Natural killer cell treated with Interleukin-12 subunit alpha and Interleukin-12 subunit beta and Interleukin-15 and Interleukin-18, amount 100 ng/mL, for 72 hours (primary cell): Measurements from ENCODE around the gene PRR16. TPM values are rescaled to one million over a fixed set of nuclear protein-coding genes. Genes with fewer than 3 reads are reported as not detected.
"Not testable (repeated sequence)": the region's sequence is repeated elsewhere in the genome, so short reads cannot be mapped to it uniquely, and the experiment has no call there.

ENCODE experiments used
- ATAC-seq, 2 donors: fragments of 150-1000 bp; cut with Tn5 transposase in 1 of 2; sonication (Bioruptor Pico), chemical (Tn5 transposase) in 1 of 2; 2 replicates each; pipeline ENCODE4 v1.10.0; 2021
- DNase-seq: peaks from one replicate; pipeline ENCODE4 v3.0.0; 2022; ENCODE audit warnings: low spot score
- H3K27ac Mint-ChIP-seq, 2 donors: 1 replicate in 1 of 2; 2 replicates in 1 of 2; pipeline ENCODE4 v1.8.0; 2022; ENCODE audit warnings: mixed read lengths in 2 of 2, mild to moderate bottlenecking in 1 of 2, moderate library complexity in 1 of 2
- H3K27me3 Mint-ChIP-seq, 2 donors: 1 replicate in 1 of 2; 2 replicates in 1 of 2; pipeline ENCODE4 v1.8.0; 2022; ENCODE audit warnings: mixed read lengths in 2 of 2
- H3K36me3 Mint-ChIP-seq: one replicate; pipeline ENCODE4 v1.8.0; 2022; ENCODE audit warnings: mixed read lengths
- H3K4me1 Mint-ChIP-seq, 2 donors: 1 replicate in 1 of 2; 2 replicates in 1 of 2; pipeline ENCODE4 v1.8.0; 2022; ENCODE audit warnings: low read depth in 2 of 2, mixed read lengths in 2 of 2, mild to moderate bottlenecking in 1 of 2
- H3K4me3 Mint-ChIP-seq: one replicate; pipeline ENCODE4 v1.8.0; 2022; ENCODE audit warnings: mixed read lengths
- H3K9me3 Mint-ChIP-seq: 2 replicates; pipeline ENCODE4 v1.8.0; 2022; ENCODE audit warnings: mixed read lengths
- total RNA-seq, 2 donors: library from RNA; stranded (reverse); gene quantifications; one replicate each; pipeline ENCODE4 v1.2.3, GENCODE V29; 2022

PRR16 gene
- total RNA-seq, 2 donors from 2014 or later, result not detected

- DNase-seq, result no peak
- Mint-ChIP-seq H3K36me3 (no peaks in the 10 kb centered on the region), H3K27me3 (no peaks in the 10 kb centered on the region), H3K4me3 (no peak overlapping the region), H3K9me3 (no peaks in the 10 kb centered on the region), H3K4me1 (peaks cover 0 to 2% of the 10 kb centered on the region in 2 donors), H3K27ac (no peak overlapping the region)
- peak in 1 of 2 donors; percentile 56 for ATAC-seq
These were observed 13.2 kb upstream of the PRR16 start for GRCh38 chr5:120450910-120451309.

DNA sequence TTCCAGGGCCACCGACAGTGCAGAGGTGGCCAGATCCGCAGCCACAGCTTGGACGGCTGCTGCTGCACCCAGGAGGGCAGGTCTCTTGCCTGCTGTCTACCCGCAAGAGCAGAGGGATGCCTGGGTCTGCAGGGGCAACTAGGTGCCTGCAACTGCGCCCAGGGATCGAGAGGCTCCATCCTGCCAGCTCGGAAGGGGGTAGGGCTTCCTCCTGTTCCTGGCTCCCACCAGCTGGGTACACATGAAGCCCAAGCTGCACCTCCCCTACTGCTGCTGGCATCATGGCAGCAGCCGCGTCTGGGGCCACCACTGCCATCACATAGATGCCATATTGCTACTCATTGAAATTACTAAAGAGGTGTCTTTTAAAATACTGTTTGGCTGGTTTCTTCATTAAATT is 12.7 kb upstream of the PRR16 start:
- H3K36me3 Mint-ChIP-seq, result no peaks in the 10 kb centered on the region
- no peak overlapping the region for H3K27ac Mint-ChIP-seq
- DNase-seq (no peak), ATAC-seq (peak in 1 of 2 donors; percentile 15)
- no peaks in the 10 kb centered on the region for H3K9me3 Mint-ChIP-seq
- H3K4me3 Mint-ChIP-seq, result no peak overlapping the region
- H3K27me3 Mint-ChIP-seq, result no peaks in the 10 kb centered on the region
- H3K4me1 Mint-ChIP-seq, result peaks cover 0 to 2% of the 10 kb centered on the region in 2 donors

DNA sequence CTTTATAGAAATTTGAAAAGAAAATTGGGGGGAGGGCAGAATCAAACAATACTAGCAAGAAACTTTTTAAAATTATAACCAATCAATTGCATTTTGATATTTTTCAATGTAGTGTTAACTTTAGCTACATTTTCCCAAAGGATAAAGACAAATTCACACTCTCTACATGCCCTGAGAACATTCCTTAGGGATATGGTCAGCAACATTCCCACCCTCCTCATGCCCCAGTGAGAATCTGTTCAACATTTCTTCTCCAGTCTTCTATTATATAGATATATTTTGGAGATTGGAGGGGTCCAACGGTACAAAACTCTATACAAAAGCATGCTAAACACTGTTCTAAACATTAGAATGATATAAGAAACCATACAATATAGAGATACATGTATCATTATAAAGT is 11.6 kb upstream of the PRR16 start:
- ATAC-seq (no peak), DNase-seq (no peak)
- Mint-ChIP-seq H3K27ac (no peak overlapping the region), H3K4me1 (peaks cover 2 to 4% of the 10 kb centered on the region in 2 donors), H3K36me3 (no peaks in the 10 kb centered on the region), H3K9me3 (no peaks in the 10 kb centered on the region), H3K27me3 (no peaks in the 10 kb centered on the region), H3K4me3 (no peak overlapping the region)

DNA sequence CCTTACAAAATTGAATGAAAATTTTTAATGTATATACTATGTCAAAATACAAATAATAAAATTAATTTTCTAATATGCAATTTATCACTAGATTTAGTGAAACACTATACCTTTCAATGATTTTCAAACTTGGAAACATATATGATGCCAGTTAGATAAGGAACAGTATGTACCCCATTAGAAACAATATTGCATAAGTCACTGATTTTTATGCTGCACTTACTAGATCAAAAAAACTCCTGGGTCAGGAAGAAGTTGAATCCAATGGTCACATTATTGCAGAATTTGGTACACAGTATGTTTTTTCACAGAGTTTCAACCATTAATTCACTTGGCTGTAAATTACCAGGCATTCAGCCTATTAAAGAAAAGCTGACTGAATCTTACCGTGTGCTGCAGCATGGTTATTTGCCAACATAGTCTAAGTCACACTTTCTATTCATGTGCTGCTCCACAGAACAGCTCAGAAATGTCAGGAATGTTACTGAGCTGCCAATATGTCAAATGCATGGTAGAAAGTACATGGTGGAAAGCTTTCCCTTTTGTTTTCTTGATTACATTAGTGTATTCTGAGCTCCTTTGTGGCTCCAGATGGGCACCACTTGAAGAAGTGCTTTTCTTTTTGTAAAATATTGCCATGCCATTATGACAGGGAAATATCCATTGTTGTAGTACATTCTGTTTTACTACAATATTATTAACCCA is 9.9 kb upstream of the PRR16 start:
- no peaks in the 10 kb centered on the region for H3K36me3 Mint-ChIP-seq
- peaks cover 8 to 9% of the 10 kb centered on the region in 2 donors for H3K4me1 Mint-ChIP-seq
- no peak for DNase-seq
- ATAC-seq, result no peak
- H3K27me3 Mint-ChIP-seq, result no peaks in the 10 kb centered on the region
- no peak overlapping the region for H3K4me3 Mint-ChIP-seq
- H3K27ac Mint-ChIP-seq, result no peak overlapping the region
- H3K9me3 Mint-ChIP-seq, result no peaks in the 10 kb centered on the region

DNA sequence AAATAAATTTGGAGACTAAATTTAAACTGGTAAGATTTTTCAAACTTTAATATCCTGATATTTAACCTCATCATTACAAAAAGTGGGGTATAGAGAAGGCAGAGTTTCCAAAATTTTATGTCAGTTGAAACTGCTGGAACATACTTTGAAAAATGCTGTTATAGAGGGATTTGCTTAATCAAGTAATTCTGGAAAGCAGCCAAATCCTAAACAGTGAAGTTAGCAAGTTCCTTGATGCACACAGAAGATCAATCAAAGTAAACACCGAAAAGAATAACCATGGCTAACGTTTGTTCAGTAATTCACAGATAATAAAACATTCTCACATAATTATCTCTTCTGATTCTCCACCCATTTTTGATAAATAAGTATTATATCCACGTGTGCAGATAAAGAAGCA is 8.1 kb upstream of the PRR16 start:
- no peak for DNase-seq
- H3K36me3 Mint-ChIP-seq, result no peaks in the 10 kb centered on the region
- no peaks in the 10 kb centered on the region for H3K9me3 Mint-ChIP-seq
- ATAC-seq, result no peak
- peaks cover 5 to 9% of the 10 kb centered on the region in 2 donors for H3K4me1 Mint-ChIP-seq
- H3K4me3 Mint-ChIP-seq, result no peak overlapping the region
- no peak overlapping the region for H3K27ac Mint-ChIP-seq
- H3K27me3 Mint-ChIP-seq, result peaks cover 0 to 2% of the 10 kb centered on the region in 2 donors

- peak; percentile 64 to 82 for ATAC-seq
- Mint-ChIP-seq H3K4me3 (peak overlapping the region; percentile 70), H3K36me3 (peaks cover 2% of the 10 kb centered on the region), H3K27me3 (peaks cover 11 to 12% of the 10 kb centered on the region in 2 donors), H3K4me1 (peaks cover 5 to 9% of the 10 kb centered on the region in 2 donors), H3K27ac (peak overlapping the region in 1 of 2 donors; percentile 1), H3K9me3 (no peaks in the 10 kb centered on the region)
- peak; percentile 63 for DNase-seq
These were observed 6.1 kb upstream of the PRR16 start for GRCh38 chr5:120457839-120458507.

- not testable (repeated sequence) for H3K4me3 Mint-ChIP-seq, H3K9me3 Mint-ChIP-seq, H3K27ac Mint-ChIP-seq, H3K36me3 Mint-ChIP-seq, ATAC-seq, DNase-seq, H3K4me1 Mint-ChIP-seq
- H3K27me3 Mint-ChIP-seq, result peaks cover 15 to 17% of the 10 kb centered on the region in 2 donors
These were observed 5.6 kb upstream of the PRR16 start for GRCh38 chr5:120458508-120458847.

GRCh38 chr5:120461251-120461650 is 2.8 kb upstream of the PRR16 start:
- Mint-ChIP-seq H3K4me1 (peaks cover 8 to 9% of the 10 kb centered on the region in 2 donors), H3K36me3 (peaks cover 9% of the 10 kb centered on the region), H3K27me3 (peaks cover 25 to 26% of the 10 kb centered on the region in 2 donors), H3K9me3 (no peaks in the 10 kb centered on the region), H3K4me3 (no peak overlapping the region), H3K27ac (no peak overlapping the region)
- DNase-seq (no peak), ATAC-seq (no peak)

GRCh38 chr5:120463006-120463680 is 957 bp upstream of the PRR16 start:
- Mint-ChIP-seq H3K27ac (no peak overlapping the region), H3K4me1 (peaks cover 0 to 3% of the 10 kb centered on the region in 2 donors), H3K27me3 (peaks cover 30% of the 10 kb centered on the region in 2 donors), H3K4me3 (peak overlapping the region; percentile 17), H3K9me3 (no peaks in the 10 kb centered on the region), H3K36me3 (peaks cover 9% of the 10 kb centered on the region)
- ATAC-seq, result no peak
- no peak for DNase-seq

DNA sequence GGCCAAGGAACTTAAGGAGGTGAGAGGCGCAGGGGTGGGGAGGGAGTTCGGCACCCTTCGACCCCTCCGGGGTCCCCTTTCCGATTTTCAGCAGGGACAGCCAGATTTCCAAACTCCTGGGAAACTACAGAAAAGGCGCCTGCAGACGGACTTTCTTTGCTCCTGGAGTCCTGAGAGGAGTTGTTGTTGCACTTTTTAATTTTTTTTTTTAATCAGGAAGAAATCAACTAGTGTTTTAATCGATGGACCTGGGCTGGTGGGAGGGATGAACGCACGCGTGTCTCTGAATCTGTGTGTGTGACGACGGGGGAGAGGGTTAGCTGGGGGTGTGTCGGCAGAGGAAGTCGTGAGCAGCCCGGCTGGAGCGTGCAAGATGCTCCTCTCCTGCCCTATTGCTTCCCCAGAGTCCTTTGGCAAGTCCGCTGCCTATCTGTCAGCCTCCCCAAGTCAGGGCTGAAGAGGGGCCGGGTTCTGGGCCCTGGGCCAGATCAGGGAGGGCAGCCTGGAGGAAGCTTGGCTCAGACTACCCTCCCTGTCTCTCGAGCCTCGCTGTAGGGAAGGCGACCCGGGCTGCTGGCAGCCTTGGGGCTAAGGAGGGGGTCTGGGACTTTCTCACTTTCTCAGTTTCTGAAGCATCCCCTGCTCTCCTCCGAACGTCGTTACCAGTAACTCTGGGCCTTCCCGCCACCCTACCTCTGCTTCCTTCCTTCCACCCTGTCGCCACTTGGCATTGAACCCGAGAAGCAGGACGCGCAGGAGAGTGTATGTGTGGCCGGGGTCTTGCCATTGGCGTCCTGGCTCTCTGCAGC is 731 bp downstream of the PRR16 start:
- peaks cover 9% of the 10 kb centered on the region for H3K36me3 Mint-ChIP-seq

GRCh38 chr5:120465436-120465961 is 1.4 kb downstream of the PRR16 start:
- H3K4me1 Mint-ChIP-seq, result peaks cover 0 to 3% of the 10 kb centered on the region in 2 donors
- no peak for DNase-seq
- H3K9me3 Mint-ChIP-seq, result no peaks in the 10 kb centered on the region
- H3K27ac Mint-ChIP-seq, result no peak overlapping the region
- peaks cover 30 to 32% of the 10 kb centered on the region in 2 donors for H3K27me3 Mint-ChIP-seq
- H3K4me3 Mint-ChIP-seq, result no peak overlapping the region
- H3K36me3 Mint-ChIP-seq, result peaks cover 9% of the 10 kb centered on the region
- ATAC-seq, result peak in 1 of 2 donors; percentile 27

More for the DNA sequence above, 731 bp downstream of the PRR16 start:
- Mint-ChIP-seq H3K4me3 (no peak overlapping the region), H3K27ac (no peak overlapping the region), H3K27me3 (peaks cover 30 to 32% of the 10 kb centered on the region in 2 donors), H3K4me1 (peaks cover 0 to 3% of the 10 kb centered on the region in 2 donors), H3K9me3 (no peaks in the 10 kb centered on the region)
- DNase-seq (no peak), ATAC-seq (peak; percentile 48)

DNA sequence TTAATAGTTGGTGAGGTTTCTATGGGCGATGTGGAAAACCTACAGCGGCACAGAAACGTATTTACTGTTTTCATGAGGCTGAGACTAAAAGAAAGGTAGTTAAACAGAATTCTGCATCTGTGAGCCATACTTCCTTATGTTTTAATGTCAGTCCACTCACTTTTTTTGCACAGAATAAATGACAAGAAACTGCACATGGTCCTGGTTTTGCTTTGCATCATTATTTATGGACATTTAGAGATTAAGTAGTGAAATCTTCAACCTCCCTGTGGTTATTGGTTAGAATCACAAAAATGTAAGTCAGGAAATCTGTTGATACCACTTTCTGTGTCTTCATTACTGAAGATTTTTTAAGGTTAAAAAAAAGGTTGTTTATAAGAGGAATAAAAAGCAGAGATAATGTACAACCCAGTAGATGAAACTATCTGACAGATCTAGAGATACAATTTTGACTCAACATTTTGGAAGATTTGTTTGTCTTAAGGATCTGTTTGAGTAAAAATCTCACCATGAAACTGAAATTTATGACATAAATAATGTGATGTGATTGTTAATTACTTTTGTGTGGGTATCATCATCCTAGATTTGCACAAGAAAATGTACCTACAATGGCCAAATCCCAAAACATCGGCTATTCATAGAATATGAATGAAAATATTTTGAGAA is 2.4 kb downstream of the PRR16 start:
- Mint-ChIP-seq H3K27me3 (peaks cover 27 to 30% of the 10 kb centered on the region in 2 donors), H3K27ac (no peak overlapping the region), H3K4me3 (no peak overlapping the region), H3K9me3 (no peaks in the 10 kb centered on the region), H3K36me3 (peaks cover 9% of the 10 kb centered on the region), H3K4me1 (peaks cover 0 to 3% of the 10 kb centered on the region in 2 donors)
- no peak for DNase-seq
- ATAC-seq, result no peak

GRCh38 chr5:120471971-120472370 is 7.9 kb downstream of the PRR16 start:
- Mint-ChIP-seq H3K9me3 (no peaks in the 10 kb centered on the region), H3K27me3 (peaks cover 0 to 4% of the 10 kb centered on the region in 2 donors), H3K4me1 (no peaks in the 10 kb centered on the region), H3K4me3 (no peak overlapping the region), H3K36me3 (no peaks in the 10 kb centered on the region), H3K27ac (no peak overlapping the region)
- ATAC-seq (no peak), DNase-seq (no peak)
